LNCAP (cell line): ENCODE measurements around the gene XRCC2.

Source experiments
- CTCF ChIP-seq: fragments of 450-650 bp; IDR thresholded peaks from 2 replicates; pipeline ENCODE4 v1.5.1; 2017; ENCODE audit warnings: mild to moderate bottlenecking

The XRCC2 gene

GRCh38 chr7:152667958-152668357 is 8.0 kb downstream of the XRCC2 start:
- TF ChIP-seq CTCF, result no peak

- no peak for TF ChIP-seq CTCF
These were observed 9.9 kb downstream of the XRCC2 start for GRCh38 chr7:152666078-152666477.

GRCh38 chr7:152664636-152665035 is 11.3 kb downstream of the XRCC2 start:
- no peak for TF ChIP-seq CTCF

GRCh38 chr7:152663931-152664330 is 12.0 kb downstream of the XRCC2 start:
- no peak for TF ChIP-seq CTCF

GRCh38 chr7:152663148-152663740 is 12.7 kb downstream of the XRCC2 start:
- no peak for TF ChIP-seq CTCF

GRCh38 chr7:152661479-152661878 is 14.5 kb downstream of the XRCC2 start:
- TF ChIP-seq CTCF, result no peak

- TF ChIP-seq CTCF, result no peak
These were observed 15.9 kb downstream of the XRCC2 start for GRCh38 chr7:152660021-152660420.

GRCh38 chr7:152654971-152655370 is 21.0 kb downstream of the XRCC2 start:
- TF ChIP-seq CTCF, result no peak
